T1000 (cell line): ENCODE measurements around the gene CATSPER4.
"Not testable (repeated sequence)": the region's sequence is repeated elsewhere in the genome, so short reads cannot be mapped to it uniquely, and the experiment has no call there.

Experiments
- DNase-seq: peaks from one replicate; lab custom pipeline; 2025; ENCODE audit warnings: mixed read lengths; lab: John Stamatoyannopoulos, UW

The CATSPER4 gene

DNA sequence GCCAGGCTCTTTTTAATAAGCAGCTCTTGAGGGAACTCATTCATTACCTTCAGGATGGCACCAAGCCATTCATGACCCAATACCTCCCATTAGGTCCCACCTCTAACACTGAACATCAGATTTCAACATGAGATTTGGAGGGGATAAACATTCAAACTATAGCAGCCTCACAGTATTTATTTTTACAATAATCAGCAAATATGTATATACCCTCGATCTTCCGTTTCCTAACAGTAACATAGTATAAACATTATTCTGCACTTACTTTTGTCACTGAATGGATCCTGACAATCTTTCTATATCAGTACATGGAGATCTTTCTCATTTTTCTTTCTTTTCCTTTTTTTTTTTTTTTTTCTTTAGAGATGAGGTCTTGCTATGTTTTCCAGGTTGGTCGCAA, 5.4 kb downstream of the CATSPER4 start:
- no peak for DNase-seq

DNA sequence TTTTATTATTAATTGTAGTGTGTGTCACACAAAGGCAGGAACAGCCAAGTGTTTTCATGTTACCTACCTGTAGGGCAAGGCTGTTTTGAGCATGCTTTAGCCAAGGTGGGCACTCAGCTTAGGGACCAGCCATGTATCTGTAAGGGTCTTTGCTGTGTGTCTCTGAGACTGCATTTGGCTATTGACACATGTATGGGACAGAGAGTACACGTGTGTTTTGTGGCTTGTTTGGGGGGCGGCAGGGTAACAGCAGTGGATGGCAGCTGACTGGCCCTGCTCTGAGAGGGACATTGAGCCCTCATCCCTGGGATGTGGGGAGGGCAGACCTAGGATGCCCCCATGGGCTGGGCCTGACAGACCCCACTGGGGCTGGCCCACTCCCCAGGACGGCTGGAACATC, 6.9 kb downstream of the CATSPER4 start:
- DNase-seq = no peak

DNA sequence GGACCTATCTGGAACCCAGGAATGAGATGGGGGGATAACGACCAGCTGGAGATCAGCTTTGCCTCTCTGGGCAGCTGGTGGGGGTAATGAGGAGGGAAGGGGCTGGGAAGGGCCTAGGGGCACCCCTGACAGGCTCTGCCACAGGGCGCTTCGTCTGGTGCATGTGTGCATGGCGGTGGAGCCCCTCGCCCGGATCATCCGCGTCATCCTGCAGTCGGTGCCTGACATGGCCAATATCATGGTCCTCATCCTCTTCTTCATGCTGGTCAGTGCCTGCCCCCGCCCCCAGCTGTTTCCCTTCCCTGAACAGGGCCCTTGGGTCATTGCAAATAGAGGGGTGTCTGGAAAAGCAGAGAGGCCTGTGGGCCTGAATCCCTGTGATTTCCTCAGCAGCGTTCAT, 7.4 kb downstream of the CATSPER4 start:
- DNase-seq = no peak

DNA sequence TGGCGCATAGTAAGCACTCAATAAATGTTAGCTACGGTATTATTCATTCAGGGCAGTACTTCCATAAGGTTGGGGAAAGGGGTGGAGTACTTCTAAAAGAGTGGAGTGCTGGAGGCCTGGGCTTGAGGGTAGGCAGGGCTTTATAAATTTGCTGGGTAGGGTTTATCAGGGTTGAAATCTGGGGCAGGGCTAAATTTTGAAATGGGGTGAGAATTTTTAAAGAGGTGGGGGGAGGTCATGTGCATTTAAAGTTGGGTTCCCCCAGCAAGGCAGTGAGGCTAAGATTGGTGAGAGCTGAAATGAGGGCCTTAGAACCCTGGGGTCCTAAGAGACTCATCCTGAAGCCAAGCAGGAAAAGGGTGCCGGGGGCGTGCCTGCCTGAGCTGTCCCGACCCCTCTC, 10.0 kb downstream of the CATSPER4 start:
- DNase-seq = no peak

DNA sequence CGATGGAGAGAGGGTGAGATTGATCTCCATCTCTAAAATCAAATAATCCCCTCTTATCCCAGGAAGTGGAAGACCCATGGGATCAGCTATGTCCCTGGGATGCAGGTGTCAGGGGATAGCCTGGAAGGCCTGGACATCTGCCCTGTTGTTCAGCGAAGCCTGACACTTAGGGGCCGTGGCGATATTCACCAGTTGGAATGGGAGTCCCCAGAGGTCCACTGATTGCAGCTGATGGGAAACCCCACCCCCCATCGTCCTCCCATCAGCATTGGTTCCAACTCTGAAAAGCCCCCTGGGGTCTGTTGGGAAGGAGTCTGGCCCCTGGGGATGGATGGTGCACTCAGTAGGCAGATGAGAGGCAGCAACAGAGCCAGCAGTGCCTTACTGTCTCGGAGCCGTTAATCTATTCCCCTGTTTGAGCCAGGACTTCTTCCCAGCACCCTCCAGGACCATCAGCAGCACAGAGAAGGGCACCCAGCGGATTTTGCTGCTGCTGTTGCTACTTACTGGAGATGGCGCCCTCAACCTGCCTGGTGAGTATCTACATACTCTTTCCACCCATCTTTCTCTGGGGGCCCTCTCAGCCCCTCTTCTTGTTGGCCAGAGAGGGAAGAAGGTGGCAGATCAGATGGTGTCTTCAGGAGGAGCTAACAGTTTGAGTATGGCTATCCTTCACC, 13.4 kb downstream of the CATSPER4 start:
- no peak for DNase-seq

DNA sequence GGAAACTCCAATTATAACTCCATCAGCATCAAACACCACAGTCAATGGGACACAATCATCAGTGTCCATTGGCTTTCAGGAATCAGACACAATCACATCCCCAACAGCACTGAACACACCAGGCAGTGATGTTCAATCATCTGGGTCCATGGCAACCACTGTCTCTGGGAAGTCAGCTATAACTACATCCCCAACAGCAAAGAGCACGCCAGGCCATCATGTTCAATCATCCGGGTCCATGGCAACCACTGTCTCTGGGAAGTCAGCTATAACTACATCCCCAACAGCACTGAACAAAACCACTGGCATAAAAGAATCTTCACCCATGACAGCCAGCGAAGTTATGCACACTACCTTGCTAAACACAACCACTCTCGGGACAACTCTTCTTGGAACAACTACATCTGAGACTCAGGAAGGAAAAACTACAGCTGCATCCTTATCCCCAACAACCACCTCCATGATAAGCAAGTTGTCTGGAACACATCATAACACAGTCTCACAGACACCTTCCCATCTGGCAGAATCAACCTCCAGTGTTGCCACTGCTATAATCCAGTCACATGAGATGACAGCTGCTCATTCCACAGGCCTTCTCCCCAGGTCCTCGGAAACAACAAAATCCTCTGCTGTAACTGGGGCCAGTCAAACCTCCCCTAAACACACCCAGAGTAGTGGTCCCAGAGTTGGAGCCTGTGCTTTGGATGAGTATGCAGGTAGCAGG, 19.9 kb downstream of the CATSPER4 start:
- DNase-seq = no peak

DNA sequence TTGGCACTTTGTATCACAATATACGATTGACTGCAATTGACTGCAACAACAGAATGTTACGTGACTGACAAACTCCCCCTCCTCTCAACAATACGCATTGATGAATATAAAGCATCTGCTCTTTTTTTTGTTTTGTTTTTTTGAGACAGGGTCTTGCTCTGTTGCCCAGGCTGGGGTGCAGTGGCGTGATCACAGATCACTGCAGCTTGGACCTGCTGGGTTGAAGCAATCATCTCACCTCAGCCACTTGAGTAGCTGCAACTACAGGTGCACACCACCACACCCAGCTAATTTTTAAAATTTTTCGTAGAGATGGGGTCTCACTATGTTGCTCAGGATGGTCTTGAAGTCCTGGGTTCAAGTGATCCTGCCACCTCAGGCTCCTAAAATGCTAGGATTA, 22.3 kb downstream of the CATSPER4 start:
- DNase-seq = no peak

DNA sequence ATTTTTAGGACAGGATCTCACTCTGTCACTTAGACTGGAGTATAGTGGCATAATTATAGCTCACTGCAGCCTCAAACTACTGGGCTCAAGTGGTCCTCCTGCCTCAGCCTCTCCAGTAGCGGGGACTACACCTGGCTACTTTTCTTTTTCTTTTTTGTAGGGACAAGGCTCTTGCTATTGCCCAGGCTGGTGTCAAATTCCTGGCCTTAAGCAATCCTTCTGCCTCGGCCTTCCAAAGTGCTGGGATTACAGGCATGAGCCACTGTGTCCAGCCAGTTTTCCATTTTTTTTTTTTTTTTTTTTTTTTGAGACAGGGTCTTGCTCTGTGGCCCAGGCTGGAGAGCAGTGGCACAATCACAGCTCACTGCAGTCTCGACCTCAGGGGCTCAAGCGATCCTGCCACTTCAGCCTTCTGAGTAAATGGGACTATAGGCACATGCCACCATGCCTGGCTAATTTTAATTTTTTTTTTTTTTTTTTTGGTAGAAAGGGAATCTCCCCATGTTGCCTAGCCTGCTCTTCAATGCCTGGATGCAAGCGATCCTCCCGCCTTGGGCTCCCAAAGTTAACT, 23.0 kb downstream of the CATSPER4 start:
- no peak for DNase-seq

DNA sequence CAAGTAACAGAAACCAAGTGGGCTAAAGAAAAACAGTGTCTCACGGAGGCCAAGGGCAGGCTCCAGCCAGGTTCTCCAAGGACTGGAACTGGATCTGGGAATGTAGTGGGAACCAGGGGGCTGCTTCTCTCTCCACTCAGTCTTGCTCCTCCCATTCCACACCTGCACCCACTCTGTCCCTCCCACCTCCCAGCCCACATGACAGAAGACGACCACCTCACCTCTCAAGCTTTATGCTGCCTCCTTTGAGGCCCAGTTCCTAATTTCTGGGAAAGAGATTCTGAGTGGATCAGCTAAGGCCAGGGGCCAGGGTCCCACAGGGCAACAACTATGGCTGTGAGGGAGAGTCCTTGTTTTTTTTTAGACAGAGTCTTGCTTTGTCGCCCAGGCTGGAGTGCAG, 24.8 kb downstream of the CATSPER4 start:
- DNase-seq = no peak

DNA sequence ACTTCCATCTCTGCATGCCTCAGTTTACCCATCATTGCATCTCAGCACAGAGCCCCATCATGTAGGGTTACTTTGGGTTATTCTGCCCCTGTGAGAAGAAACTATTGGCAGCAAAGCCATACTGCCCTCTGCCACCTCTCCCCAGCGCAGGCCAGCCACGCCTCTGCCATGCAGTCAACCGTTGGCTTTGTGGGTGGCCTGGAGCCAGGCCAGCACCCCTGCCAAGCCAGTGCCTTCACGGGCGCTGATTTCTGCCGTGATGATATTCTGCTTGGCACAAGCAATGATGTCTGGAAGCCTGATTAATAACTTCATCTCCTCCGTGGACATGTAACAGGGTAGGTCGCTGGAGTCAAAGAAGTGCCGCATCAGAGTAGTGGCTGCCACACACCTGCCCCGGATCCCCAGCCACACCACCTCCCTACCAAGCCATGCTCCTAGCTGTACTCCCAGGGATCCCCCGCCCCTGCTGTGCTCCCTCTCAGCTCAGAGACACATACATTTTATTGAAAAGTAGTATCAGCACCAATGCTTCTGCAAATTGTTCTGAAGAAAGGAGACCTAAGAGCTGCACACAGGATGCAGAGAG, 28.6 kb downstream of the CATSPER4 start:
- DNase-seq = no peak

DNA sequence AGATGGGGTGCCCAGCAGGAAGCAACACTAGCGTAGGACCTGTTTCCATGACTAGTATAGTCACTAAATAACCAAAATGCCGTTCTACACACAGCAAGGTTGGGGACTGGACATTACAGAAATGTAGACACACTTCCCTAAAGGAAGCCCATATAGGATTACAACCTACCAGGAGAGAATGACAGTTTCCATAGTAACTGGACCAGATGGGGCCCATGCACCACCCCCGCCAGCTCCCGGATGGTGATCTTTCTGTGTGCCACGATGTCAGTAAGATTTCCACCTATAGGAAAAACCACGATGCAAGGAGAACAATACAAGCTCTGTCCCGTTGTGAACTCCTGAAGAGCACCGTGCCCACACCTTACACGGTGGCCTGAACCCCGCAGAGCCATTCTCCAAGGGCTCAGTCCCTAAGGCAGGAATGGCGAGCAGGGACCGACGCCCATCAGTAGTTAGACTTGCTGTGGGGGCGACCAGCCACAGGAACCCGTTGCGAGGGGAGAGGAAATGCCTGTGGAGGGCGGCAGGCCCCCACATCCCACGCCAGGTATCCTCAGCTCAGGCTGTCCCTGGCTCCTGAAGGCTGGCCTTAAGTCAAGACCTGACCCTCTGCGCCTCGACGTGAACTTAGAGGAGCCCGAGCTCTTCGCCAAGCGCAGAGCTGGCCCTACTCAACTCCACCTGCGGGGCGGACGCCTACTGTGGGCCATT, 30.0 kb downstream of the CATSPER4 start:
- no peak for DNase-seq

DNA sequence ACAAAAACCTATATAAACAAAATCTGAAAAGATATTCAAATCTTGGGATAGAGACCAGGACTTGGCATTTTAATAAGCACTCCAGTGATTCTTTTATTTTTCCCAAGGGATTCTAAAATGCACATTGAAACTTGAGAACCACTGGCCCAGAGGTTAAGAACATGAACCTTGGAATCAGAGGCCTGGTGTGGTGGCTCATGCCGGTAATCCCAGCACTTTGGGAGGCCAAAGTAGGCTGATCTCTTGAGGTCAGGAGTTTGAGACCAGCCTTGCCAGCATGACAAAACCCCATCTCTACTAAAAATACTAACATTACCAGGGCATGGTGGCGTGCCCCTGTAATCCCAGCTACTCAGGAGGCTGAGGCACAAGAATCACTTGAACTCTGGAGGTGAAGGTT, 30.7 kb downstream of the CATSPER4 start:
- no peak for DNase-seq

DNA sequence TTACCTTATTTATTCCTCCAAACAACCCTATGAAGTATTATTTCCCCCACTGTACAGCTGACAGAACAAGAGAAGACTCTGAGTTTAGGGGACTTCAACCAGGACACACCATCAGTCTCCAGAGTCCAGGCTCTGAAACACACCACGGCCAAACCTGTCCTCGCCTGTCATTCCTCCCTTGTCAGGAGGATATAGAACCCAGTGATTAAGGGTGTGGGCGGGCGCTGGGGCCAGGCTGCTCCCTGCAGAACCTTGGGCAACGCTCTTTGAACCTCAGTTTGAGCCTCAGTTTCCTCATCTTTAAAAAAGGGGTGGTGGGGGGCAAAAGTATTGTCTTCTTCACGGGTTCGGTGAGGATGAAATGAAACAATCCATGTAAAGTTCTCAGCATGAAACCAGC, 34.2 kb downstream of the CATSPER4 start:
- DNase-seq = no peak

DNA sequence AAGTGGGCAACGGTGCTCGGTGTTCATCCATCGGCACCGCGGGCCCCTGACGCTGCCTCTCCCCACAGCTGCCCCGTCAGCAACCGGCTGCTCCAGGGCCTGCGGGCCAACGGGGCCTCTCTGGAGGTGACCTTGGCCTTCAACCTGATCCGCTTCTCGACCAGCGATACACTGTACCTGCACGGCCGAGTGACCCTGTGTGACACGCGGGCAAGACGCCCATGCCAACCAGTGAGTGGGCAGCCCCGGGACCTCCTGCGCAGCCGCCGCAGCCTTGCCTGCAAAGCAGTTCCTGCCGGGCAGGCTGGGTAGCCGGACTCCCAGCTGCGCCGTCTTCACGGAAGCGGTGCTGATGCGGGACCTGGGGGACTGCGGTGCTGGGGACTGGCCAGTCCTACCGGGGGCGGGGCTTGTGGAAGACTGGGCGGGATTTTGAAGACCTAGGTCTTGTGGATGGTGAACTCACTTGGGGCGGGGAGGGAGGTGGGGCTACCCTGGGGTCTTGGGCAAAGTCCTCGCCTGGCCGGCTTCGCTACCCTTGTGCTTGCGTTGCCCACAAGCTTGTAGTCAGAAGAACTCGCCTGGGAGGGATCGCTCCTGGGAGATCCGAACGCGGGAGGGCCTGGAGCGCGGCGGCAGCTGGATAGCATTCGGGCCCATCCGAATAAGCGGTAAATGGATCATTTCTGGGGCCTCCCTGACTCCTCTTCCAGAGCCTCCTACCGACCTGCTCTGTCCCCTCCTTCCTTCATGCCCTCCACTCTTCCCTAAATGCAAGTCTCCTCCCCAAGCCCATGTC, 34.8 kb downstream of the CATSPER4 start:
- DNase-seq = no peak

DNA sequence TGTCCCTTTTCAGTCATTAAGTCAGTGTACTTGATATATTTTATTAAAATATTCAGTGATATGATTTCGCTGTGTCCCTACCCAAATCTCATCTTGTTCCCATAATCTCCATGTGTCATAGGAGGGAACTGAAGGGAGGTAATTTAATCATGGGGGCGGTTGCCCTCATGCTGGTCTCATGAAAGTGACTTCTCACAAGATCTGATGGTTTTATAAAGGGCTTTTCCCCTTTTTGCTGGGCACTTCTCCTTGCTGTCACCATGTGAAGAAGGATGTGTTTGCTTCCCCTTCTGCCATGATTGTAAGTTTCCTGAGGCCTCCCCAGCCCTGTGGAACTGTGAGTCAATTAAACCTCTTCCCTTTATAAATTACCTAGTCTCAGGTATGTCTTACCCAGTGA, 40.3 kb downstream of the CATSPER4 start:
- not testable (repeated sequence) for DNase-seq

DNA sequence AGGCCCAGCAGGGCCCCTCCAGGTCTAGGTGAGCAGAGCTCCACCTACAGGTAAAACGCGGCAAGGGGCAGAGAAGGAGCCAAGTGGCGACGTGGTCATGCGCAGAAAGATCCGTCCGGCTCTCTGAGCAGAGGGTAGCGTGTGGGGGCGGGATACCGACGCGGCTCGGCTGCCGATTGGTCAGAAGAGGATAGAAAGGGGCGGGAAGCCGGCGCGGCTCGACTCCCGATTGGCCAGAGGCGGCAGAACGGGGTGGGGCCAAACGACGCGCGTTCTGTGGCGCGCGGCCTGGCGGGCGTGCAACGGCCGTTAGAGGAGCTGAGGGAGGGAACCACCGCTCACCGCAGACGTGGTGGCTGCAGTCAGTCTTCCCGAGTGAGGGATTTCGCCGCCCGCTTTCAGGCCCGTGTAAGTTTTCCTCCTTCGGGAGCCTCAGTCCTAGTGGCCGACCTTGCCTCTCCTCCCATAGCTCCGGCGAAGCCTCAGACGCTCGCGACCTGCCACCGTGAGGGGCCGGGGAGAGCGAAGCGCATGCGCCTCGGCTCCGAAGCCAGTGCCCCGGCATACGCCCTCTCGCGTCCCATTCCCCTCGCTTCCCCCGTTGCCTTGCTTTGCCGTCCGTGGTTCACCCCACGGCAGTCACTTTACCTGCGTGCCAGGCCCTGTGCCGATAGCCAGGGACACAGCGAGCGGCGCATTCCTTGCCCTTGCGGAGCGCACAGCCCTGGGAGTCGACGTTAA, 43.7 kb downstream of the CATSPER4 start, which contains the start of gene CEP85:
Gene CEP85 (plus strand): TSS at position 298 of the 741 bp plus-strand sequence. CDS start 5,584 bp downstream, outside the sequence.
- peak; percentile 97 for DNase-seq

DNA sequence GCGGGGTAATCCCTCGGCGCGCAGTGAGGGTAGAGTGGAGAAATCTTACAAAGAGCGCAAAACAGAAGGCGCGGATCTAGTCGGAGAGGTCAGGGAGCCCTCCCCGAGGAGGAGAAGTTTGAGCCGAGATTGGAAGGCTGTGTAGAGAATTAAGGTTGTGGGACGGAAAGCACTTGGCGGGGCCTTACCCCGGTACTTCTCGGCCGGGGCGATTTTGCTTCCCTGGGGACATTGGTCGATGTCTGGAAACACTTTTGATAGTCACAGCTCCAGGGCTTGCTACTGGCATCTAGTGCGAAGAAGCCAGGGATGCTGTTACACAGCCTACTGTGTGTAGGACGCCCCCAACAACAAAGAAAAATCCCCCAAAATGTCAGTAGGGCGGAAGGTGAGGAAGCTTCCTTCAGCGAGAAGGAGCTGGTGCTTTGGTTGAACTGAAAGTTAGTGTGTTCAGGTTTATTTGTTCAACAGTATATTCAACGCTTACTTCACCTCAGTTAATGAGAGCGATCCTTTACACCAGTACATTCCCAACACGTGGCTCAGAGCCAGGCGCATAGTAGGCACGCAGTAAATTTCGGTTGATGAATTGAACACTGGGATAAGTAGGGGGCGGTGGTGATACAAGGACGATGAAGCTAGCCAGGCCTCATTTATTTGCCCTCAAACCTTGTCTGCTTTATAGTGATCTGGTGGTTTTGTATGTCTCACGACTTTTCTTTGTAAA, 44.4 kb downstream of the CATSPER4 start:
- DNase-seq = no peak

DNA sequence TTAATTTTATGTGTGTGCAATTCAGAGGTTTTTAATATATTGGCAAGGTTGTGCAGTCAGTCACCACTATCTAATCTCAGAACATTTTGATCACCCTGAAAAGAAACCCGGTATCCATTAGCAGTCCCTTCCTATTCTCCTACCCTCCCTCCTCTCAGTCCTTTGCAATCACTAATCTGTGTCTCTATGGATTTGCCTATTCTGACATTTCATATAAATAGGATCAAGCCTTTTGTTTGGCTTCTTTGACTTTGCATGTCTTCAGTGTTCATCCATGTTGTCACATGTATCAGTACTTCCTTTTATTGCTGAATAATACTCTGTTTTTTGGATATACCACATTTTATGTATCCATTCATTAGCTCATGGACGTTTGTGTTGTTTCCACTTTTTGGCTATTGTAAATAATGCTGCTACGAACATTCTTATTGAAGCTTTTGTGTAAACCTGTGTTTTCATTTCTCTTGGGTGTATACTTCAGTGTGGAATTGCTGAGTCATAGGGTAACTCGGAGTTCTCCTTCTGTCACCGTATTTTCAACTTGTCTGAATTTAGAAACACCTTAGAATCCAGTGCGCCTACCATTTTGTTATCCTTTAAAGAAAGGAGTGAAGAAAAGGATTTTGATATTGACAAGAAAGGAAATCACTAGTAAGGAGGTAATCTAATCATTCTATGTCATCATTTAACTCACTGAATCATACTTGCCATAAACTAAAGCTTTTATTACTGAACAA, 47.0 kb downstream of the CATSPER4 start:
- DNase-seq = no peak

DNA sequence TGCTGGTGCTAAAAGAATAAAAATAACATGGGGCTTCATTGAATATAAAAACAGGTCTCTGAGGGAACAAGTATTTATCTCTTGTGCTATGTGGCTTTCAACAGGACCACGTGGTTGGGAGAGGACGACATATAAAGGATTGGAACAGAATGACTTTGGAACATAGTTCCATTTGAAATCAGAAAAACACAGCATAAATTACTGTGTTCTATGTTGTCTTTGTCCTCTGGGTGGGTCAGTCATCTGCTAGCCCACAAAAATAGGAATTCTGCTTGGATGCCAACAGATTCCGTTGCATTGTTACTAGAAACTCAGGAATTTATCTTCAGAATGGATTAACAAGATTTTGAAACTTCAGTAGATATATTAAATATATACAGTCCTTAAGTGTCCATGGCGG, 49.5 kb downstream of the CATSPER4 start:
- DNase-seq = no peak
